GM15510 (cell line): Measurements from ENCODE around the gene MEGF6.

Experiments
- POLR2A ChIP-seq: IDR thresholded peaks from 3 replicates; pipeline ENCODE4 v1.6.1; 2011; ENCODE audit warnings: borderline replicate concordance; ENCODE audit not compliant: insufficient read length; ENCODE audit errors: extremely low read depth

Gene MEGF6

DNA sequence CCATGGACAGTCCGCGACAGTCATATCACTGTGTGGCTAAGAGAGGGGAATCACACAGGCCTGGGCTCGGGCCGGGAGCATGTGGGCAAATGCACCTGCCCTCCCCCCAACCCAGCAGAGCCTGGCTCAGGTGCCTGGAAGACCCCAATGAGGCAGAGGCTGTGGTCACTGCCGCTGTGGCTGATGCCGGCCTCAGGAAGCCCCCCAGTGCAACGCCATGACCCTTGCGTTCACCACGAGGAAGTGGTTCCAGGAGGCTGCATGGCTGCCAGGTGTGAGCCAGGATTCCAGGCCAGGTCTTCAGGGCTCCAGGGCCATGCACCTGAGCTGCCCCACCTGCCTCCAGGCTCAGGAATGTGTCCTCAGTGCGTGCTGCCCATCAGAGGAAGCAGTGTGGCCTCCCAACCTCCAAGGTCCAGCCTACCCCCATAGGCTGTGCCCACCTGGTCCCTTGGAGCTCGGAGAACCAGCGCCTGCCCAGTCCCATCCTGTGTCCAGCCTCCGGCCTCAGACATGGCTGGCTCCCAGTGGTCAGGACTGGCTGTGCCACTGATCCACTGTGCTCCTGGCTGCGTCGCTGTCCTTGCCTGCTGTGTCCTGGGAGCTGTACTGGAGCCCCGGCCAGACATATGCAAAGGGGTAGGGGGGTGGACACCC, 148.8 kb downstream of the MEGF6 start:
- no peak for TF ChIP-seq POLR2A

DNA sequence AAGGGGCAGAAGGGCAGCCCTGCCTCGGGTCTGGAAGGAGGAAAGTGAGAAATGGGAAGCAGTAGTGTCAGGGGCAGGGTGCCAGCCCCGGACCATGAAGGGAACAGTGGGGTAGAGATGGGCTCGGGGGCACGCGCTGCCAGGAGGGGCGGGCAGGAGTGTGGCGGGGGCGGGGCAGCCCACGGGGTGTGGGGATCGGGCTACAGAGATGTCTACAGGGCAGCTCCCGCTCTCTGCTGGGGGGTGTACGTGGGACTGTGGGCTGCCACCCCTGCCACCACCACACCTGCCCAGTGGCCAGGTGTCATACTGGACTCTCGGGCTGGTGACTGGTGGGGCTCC, 149.4 kb downstream of the MEGF6 start:
- TF ChIP-seq POLR2A = no peak

DNA sequence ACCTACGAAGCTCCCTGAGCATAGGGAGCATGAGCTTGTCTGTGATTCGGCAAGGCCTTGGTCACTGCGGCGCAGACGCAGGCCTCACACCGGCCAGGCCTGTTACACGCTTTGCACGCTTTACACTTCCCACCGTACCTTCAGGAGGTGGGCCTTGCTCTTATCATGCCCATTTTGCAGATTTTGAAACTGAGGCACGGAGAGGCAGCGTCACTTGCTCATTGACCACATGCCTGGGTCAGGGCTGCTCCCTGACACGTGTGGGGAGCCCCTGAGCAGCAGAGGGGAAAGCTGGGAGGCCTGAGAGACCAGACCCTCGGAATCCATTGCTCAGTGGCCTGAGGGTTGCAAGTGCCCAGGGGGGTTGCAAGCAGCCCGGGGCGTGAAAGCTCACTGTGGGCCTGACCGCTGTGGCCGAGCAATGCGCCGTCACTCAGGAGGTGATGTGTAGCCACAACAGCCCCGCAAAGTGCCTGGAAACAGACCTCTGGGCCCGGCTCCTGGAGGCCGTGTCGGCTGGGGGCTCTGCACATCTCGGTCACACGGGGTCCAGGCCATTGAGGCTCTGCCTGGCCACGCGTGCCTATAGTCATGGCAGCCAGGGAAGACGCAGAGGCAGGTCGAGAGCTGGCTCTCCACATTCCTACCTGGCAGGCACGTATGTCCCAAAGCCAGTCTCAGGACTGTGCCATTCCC, 149.9 kb downstream of the MEGF6 start:
- no peak for TF ChIP-seq POLR2A

DNA sequence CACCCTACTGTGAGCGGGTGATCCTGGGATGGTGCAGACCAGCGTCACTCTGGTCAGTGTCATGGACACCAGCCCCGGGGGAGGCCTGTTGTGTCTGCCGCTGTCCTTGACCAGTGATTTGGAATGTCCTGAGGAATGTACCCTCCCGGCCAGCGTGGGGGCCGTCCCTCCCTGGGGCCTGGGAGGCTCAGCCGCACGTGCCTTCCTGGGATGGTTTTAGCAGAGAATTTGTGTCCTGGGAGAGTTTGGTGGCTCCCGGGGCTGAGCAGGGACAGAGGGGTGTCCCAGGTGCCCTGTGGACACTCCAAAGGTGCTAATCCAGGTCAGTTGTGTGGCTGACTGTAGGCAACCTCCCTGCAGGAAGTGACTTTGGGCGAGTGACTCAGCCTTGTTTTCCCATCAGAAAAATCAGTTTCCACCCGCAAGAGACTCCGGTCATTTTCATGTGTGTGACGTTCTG, 150.6 kb downstream of the MEGF6 start:
- no peak for TF ChIP-seq POLR2A

DNA sequence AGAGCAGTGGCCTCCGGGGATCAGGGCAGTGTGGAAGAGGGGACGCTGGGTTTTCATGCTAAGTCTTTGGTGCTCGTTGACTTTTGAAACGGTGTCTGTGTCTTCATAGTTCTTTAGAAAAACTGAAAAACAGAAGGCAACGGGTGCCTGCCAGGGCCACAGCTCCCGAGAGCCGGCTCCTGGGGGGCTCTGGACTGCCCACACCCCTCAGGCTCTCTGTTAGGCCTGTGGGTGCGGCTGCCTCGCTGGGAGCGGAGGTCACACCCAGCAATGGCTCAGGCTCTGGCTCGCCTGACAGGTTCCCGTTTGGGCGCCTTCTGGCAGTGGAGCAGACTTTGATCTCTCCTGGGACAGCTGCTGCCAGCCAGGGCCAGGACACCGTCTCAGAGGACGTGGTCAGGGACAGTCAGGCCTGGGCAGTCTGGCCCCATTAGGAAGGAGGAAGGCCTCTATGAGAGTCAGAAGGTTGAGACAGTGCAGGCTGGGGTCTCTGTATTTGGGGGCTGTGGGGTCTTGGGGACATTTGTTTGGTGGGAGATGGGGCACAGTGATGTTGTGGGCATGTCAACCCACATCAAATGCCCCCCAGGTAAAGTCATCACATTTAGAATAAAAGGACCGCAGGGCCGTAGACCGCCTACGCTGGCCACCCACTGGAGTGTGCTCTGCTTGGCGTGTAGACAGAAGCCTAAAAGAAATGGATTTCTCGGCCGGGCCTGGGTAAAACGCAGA, 151.2 kb downstream of the MEGF6 start:
- TF ChIP-seq POLR2A = no peak

DNA sequence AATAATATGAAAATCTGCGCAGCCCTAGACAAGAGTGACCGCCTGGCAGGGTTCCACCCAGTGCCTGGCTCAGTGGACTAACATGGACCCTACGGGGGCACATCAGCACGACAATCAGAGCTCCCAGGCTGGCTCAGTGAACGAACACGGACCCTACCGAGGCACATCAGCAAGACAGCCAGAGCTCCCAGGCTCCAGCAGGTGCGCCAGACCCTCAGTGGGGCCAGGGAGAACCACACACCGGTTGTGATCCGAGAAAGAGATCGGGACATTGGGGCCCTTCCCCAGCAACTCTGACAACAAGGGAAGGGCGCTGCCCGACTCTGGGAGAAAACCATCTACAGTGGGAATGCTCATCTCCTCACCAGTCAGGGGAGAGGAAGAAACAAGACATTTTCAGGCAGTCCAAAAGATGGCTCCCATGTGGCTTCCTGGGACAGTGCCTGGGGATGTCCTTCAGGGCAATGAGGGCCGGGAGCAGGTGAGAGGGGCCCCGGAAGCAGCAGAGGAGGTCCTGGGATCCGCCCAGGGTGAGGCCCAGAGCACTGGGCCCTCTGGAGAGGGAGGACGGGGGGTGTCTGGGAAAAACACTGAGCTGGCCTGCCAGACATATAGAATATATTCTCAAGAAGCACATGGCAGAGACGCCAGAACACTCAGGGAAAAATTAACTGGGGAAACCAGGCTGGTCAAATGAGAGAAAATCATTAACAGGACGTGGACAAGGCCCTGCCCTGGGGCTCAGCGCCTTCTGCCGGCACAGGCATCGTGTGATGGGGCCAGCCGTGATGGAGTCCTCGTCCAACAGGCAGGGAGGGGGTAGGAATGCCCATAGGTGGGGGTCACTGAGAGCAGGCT, 152.0 kb downstream of the MEGF6 start:
- TF ChIP-seq POLR2A = no peak

DNA sequence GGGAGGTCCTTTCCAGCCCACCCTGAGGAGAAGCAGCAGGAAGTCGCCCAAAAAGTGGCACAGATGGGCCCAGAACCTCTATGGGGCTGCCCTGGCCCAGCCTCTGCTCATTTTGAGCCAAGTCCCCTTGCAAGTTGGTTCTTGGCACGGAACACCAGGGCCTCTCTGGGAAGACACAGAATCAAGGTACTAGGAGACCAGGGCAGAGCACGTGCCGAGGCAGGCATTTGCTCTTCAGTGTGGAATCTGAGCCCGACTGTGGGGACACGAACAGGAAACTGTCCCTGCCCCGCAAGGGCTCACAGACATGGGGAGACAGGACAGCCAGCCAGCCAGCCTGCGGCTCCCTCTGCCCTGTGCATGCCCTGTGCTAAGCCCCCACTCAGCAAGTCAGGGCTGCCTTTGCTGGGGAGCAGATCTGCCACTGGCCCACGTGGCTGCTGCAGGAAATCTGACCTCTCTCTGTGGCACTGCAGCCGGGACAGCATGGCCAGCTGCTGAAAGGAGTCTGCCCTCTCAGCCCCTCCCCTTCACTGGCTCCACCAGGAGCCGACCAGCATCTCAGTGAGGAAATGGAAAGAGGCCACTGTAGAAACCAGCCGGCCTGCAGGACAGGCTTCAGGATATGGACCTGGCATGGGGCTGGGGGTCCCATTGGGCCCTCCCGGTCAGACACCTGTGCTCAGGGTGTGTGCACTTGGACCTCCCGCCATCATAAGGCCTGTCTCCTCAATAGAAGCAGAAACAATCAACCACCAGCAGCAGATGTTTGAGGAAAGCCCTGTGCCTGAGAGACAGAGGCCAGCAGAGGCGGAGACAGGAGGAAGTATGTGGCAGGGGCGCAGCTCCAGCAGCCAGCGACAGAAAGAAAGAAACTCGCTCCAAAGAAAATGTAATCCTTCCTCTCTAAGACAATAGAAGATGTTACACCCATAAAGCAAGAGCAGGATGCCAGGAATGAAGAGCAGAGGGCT, 153.1 kb downstream of the MEGF6 start:
- no peak for TF ChIP-seq POLR2A

DNA sequence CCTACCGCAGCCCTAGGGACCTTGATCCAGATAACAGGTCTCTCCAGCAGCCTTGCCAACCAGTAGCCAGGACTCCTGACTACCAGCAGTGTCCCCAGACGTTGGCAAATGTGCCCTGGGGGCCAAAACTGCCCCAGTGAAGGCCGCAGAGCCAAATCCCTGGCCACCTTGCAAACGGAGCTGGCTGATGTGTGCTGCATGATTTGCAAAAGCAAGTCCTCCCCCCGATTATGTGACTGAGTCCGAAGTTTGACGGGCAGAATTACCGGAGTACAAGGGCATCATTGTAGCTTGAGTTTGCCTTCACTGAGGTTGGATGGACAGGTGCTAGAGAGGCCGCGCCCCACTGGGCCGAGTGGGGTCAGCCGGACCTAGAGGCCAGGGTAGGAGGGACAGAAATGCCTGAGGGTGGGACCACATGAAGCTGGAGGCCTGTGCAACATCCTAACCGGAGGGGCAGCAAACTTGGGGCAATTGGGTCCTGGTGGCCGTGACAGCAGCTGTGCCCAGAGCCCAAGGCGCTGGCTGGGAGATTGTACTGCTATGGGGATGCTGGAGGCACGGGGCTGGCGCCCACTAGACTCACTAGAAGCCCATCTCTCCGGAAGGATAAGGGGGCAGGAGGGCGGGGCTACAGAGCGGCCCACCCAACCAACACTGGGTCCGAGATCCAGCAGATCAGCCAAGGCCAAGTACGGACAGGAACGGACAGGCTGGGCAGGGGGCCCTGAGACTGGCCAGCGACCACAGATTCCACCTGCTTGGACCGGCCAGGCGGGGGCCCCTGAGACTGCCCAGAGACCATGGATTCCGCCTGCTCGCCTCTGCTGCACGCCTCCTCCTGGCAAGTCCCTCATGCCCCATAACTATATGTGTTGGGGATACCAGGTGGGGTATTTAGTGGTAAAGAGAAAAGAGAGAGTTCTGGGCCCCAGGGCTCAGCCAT, 154.1 kb downstream of the MEGF6 start:
- TF ChIP-seq POLR2A = no peak

DNA sequence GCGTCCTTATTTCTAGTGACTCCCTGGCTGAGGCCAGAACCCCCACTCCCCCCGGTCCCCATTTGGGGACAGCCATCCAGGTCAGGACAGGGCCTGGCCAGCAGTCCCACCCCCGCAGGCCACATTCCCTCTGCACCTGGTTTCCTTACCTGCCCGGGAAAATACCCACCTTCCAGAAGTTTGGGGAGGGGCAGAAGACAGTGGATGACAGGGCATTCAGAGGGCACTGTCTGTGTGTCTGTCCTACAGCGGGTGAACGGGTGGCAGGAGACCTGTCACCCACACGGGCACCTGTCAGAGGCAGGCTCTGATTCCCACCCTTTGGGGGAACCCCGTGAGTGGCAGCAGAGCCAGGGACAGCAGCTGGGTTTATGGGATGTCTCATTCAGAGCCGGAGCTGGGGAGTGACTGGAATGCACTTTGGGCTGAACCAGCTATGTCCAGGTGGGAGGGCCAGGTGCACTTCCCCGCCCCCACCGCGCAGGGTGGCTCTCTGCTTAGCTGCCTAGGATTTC, 154.8 kb downstream of the MEGF6 start:
- TF ChIP-seq POLR2A = no peak

DNA sequence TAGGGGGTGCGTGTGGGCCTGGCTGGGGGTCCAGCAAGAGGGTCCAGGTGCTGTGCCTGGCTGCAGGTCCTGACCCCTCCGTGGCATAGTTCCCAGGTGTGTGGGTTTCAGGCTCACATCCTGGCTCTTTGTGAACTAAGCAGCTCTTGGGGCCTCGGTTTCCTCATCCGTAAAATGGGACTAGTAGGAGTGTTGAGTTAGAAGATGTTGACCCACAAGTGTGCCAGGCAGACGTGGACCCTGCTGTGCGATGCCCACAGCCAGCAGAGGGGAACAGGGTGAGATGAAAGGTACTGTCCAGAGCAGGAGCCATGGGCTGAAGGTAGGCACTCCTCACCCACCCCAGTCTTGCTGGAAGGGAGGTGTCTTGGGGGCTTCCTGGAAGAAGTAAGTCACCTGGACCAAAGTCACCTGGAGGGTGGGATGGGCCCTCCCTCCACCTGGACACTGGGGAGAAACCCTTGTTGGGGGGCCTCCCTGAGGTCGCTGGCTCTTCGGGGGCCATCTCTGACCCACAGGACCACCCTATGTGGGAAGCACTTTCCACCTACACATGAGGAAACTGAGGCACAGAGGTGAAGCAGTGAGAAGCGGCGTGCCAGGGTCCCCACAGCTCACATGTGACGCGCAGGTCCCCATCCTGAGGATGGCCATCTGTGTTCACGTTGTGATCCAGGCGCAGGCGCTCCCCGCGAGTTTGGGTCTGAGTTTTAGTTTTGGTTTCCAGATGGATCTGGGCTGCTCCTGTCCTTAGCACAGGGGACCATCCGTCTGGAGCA, 155.4 kb downstream of the MEGF6 start:
- TF ChIP-seq POLR2A = no peak

DNA sequence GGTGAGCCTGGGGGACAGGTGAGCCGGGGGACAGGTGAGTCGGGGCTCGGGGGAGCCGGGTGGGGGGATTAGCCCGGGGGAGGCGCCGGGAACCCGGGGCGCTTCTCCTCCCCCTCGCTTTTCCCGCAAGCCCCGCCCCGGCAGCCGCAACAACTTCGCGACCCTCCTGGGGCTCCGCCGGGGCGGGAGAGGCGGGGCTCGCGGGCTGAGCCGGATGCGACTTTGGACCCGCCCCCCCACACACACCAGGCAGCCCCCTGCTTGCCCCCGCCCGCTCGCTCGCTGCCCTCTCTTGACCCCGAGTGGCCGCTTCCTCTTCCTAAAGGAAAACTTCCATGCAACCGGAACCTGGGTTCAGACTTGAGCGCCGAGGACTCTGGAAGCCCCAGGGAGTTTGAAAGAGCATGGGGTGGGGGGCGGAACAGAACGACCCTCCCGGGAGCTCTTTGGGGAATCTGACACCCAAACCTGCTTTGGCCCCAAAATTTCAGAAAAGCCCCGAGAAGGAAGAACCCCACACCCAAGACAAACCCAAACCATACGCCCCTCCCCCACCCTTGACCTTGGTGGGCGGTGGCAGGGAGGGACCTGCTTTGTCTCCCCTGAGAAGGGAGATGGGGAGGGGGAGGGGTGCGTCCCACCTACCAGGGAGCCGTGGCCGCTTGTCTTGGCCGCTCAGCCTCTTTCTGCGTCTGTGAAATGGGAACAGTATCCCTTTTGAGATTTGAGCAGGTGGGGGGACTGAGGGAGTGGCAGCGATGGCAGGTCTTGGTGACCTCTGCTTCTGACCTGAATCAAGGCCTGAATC, 156.3 kb downstream of the MEGF6 start:
- no peak for TF ChIP-seq POLR2A
